ENCODE results near the gene GNMT.

Gene GNMT

GRCh38 chr6:43009124-43009523, 48.6 kb downstream of the GNMT start:
- in situ Hi-C loops (cut with MboI; ENCODE audit: low sequenced_read_pairs) = no loop called here

- in situ Hi-C loops (cut with MboI; ENCODE audit: low sequenced_read_pairs) = no loop called here
Observed at GRCh38 chr6:43011207-43011606, 50.7 kb downstream of the GNMT start.

GRCh38 chr6:43012364-43012763, 51.8 kb downstream of the GNMT start:
- in situ Hi-C loops (cut with MboI; ENCODE audit: low sequenced_read_pairs) = no loop called here

- in situ Hi-C loops (cut with MboI; ENCODE audit: low sequenced_read_pairs) = no loop called here
Observed at GRCh38 chr6:43013097-43013842, 52.7 kb downstream of the GNMT start.

Data from HL-60/S4 treated with retinoic acid at 250 ng/mL for 4 days and 3 days (cell line).